ENCODE measurements around the gene CTTNBP2. TPM values are rescaled to one million over a fixed set of nuclear protein-coding genes. Genes with fewer than 3 reads are reported as not detected.

The CTTNBP2 gene
- polyA plus RNA-seq, 1 donor from 2014 or later = 53.5 TPM

GRCh38 chr7:117816727-117817126, 56.5 kb downstream of the CTTNBP2 start:
- no peak overlapping the region for H2AFZ ChIP-seq (ENCODE audit: low read depth, low read length)

GRCh38 chr7:117811696-117812095, 61.5 kb downstream of the CTTNBP2 start:
- Histone ChIP-seq H4K20me1 (ENCODE audit: insufficient read depth) (no peaks in the 10 kb centered on the region), H3K9ac (ENCODE audit: low read length) (no peak overlapping the region), H3K9me2 (ENCODE audit: insufficient read depth, low read length) (no peaks in the 10 kb centered on the region), H3K27me3 (ENCODE audit: insufficient read depth, low read depth, low read length) (no peaks in the 10 kb centered on the region), H3K79me2 (replicated peaks; ENCODE audit: insufficient read depth, low read length) (no peaks in the 10 kb centered on the region), H3K9me3 (ENCODE audit: low read length) (no peaks in the 10 kb centered on the region), H3K4me3 (ENCODE audit: low read length) (no peak overlapping the region), H3K36me3 (ENCODE audit: insufficient read depth, low read length) (no peaks in the 10 kb centered on the region), H3F3A (ENCODE audit: insufficient read depth, low read length, poor library complexity, severe bottlenecking) (peaks cover 3% of the 10 kb centered on the region), H2AFZ (ENCODE audit: low read depth, low read length) (no peak overlapping the region), H3K4me2 (ENCODE audit: low read length) (no peak overlapping the region), H3K27ac (ENCODE audit: low read length) (no peak overlapping the region)
- TF ChIP-seq RAD21 (conservative IDR thresholded peaks at IDR 0.05) (no peak), POLR2AphosphoS5 (IDR thresholded peaks at IDR 0.05) (no peak), EP300 (conservative IDR thresholded peaks at IDR 0.05; ENCODE audit: poor library complexity, severe bottlenecking) (no peak), MXI1 (conservative IDR thresholded peaks at IDR 0.05; ENCODE audit: poor library complexity, severe bottlenecking) (no peak), TAF1 (IDR thresholded peaks at IDR 0.05; ENCODE audit: low read depth) (no peak), SMC3 (conservative IDR thresholded peaks at IDR 0.05; ENCODE audit: poor library complexity) (no peak), EZH2 (IDR thresholded peaks at IDR 0.05; ENCODE audit: borderline replicate concordance, insufficient read depth, low read length, poor library complexity, severe bottlenecking) (no peak)
- TF ChIP-seq, protein P1, sequence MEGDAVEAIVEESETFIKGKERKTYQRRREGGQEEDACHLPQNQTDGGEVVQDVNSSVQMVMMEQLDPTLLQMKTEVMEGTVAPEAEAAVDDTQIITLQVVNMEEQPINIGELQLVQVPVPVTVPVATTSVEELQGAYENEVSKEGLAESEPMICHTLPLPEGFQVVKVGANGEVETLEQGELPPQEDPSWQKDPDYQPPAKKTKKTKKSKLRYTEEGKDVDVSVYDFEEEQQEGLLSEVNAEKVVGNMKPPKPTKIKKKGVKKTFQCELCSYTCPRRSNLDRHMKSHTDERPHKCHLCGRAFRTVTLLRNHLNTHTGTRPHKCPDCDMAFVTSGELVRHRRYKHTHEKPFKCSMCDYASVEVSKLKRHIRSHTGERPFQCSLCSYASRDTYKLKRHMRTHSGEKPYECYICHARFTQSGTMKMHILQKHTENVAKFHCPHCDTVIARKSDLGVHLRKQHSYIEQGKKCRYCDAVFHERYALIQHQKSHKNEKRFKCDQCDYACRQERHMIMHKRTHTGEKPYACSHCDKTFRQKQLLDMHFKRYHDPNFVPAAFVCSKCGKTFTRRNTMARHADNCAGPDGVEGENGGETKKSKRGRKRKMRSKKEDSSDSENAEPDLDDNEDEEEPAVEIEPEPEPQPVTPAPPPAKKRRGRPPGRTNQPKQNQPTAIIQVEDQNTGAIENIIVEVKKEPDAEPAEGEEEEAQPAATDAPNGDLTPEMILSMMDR (IDR thresholded peaks at IDR 0.05; ENCODE audit: poor library complexity, severe bottlenecking) = no peak
- TF ChIP-seq, protein P2, sequence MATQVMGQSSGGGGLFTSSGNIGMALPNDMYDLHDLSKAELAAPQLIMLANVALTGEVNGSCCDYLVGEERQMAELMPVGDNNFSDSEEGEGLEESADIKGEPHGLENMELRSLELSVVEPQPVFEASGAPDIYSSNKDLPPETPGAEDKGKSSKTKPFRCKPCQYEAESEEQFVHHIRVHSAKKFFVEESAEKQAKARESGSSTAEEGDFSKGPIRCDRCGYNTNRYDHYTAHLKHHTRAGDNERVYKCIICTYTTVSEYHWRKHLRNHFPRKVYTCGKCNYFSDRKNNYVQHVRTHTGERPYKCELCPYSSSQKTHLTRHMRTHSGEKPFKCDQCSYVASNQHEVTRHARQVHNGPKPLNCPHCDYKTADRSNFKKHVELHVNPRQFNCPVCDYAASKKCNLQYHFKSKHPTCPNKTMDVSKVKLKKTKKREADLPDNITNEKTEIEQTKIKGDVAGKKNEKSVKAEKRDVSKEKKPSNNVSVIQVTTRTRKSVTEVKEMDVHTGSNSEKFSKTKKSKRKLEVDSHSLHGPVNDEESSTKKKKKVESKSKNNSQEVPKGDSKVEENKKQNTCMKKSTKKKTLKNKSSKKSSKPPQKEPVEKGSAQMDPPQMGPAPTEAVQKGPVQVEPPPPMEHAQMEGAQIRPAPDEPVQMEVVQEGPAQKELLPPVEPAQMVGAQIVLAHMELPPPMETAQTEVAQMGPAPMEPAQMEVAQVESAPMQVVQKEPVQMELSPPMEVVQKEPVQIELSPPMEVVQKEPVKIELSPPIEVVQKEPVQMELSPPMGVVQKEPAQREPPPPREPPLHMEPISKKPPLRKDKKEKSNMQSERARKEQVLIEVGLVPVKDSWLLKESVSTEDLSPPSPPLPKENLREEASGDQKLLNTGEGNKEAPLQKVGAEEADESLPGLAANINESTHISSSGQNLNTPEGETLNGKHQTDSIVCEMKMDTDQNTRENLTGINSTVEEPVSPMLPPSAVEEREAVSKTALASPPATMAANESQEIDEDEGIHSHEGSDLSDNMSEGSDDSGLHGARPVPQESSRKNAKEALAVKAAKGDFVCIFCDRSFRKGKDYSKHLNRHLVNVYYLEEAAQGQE (IDR thresholded peaks at IDR 0.05; ENCODE audit: borderline replicate concordance) = no peak

More at GRCh38 chr7:117816727-117817126, 56.5 kb downstream of the CTTNBP2 start:
- H3F3A ChIP-seq (ENCODE audit: insufficient read depth, low read length, poor library complexity, severe bottlenecking) = no peaks in the 10 kb centered on the region
- H3K4me3 ChIP-seq (ENCODE audit: low read length) = no peak overlapping the region
- H3K4me2 ChIP-seq (ENCODE audit: low read length) = no peak overlapping the region
- H3K27me3 ChIP-seq (ENCODE audit: insufficient read depth, low read depth, low read length) = no peaks in the 10 kb centered on the region
- TF ChIP-seq, protein P2 (IDR thresholded peaks at IDR 0.05; ENCODE audit: borderline replicate concordance) = no peak
- no peak for TF ChIP-seq MXI1 (conservative IDR thresholded peaks at IDR 0.05; ENCODE audit: poor library complexity, severe bottlenecking)
- TF ChIP-seq, protein P1 (IDR thresholded peaks at IDR 0.05; ENCODE audit: poor library complexity, severe bottlenecking) = no peak
- no peak for TF ChIP-seq SMC3 (conservative IDR thresholded peaks at IDR 0.05; ENCODE audit: poor library complexity)
- no peak for TF ChIP-seq POLR2AphosphoS5 (IDR thresholded peaks at IDR 0.05)
- no peak for TF ChIP-seq TAF1 (IDR thresholded peaks at IDR 0.05; ENCODE audit: low read depth)
- TF ChIP-seq RAD21 (conservative IDR thresholded peaks at IDR 0.05) = no peak
- TF ChIP-seq EP300 (conservative IDR thresholded peaks at IDR 0.05; ENCODE audit: poor library complexity, severe bottlenecking) = no peak
- TF ChIP-seq EZH2 (IDR thresholded peaks at IDR 0.05; ENCODE audit: borderline replicate concordance, insufficient read depth, low read length, poor library complexity, severe bottlenecking) = no peak
- no peak overlapping the region for H3K27ac ChIP-seq (ENCODE audit: low read length)
- no peaks in the 10 kb centered on the region for H4K20me1 ChIP-seq (ENCODE audit: insufficient read depth)
- no peaks in the 10 kb centered on the region for H3K9me3 ChIP-seq (ENCODE audit: low read length)
- no peaks in the 10 kb centered on the region for H3K36me3 ChIP-seq (ENCODE audit: insufficient read depth, low read length)
- no peaks in the 10 kb centered on the region for H3K9me2 ChIP-seq (ENCODE audit: insufficient read depth, low read length)
- no peak overlapping the region for H3K9ac ChIP-seq (ENCODE audit: low read length)
- H3K79me2 ChIP-seq (replicated peaks; ENCODE audit: insufficient read depth, low read length) = peaks cover 3% of the 10 kb centered on the region
